GM23338 (cell line): ENCODE measurements around the gene BEND7.

Source experiments
- CREB1 ChIP-seq: fragments of 250-450 bp; sonication (Bioruptor Pico); IDR thresholded peaks from 2 replicates; pipeline ENCODE4 v1.5.0; 2020; ENCODE audit warnings: low read depth, mild to moderate bottlenecking, moderate library complexity
- CTCF ChIP-seq, 2 experiments: fragments of 200-600 bp in 1 of 2; sonication (generic) in 1 of 2; conservative IDR thresholded peaks; 2 replicates each; pipeline versions ENCODE4 v1.5.1 to v1.6.1; 2016 to 2017; ENCODE audit warnings: antibody characterized with exemption in 2 of 2, low read depth in 2 of 2, mild to moderate bottlenecking in 2 of 2, moderate library complexity in 1 of 2
- EZH2 ChIP-seq: fragments of 200-600 bp; sonication (generic); IDR thresholded peaks from one replicate; pipeline ENCODE4 v1.8.0; 2017; ENCODE audit warnings: antibody characterized with exemption, mild to moderate bottlenecking, low read depth; ENCODE audit not compliant: unreplicated experiment
- EZH2phosphoT487 ChIP-seq: fragments of 200-600 bp; sonication (generic); IDR thresholded peaks from one replicate; pipeline ENCODE4 v1.8.1; 2018; ENCODE audit warnings: antibody characterized with exemption; ENCODE audit not compliant: unreplicated experiment
- JUNB ChIP-seq: IDR thresholded peaks from one replicate; pipeline ENCODE4 v1.6.1; 2016; ENCODE audit warnings: antibody characterized with exemption; ENCODE audit not compliant: unreplicated experiment
- NANOG ChIP-seq: IDR thresholded peaks from 2 replicates; pipeline ENCODE4 v1.6.1; 2016; ENCODE audit warnings: antibody characterized with exemption, borderline replicate concordance
- POLR2AphosphoS5 ChIP-seq: IDR thresholded peaks from 2 replicates; pipeline ENCODE4 v1.6.1; 2016; ENCODE audit warnings: antibody characterized with exemption, low read depth
- REST ChIP-seq: IDR thresholded peaks from one replicate; pipeline ENCODE4 v1.6.1; 2018; ENCODE audit warnings: antibody characterized with exemption; ENCODE audit not compliant: unreplicated experiment
- STAT1 ChIP-seq: IDR thresholded peaks from one replicate; pipeline ENCODE4 v1.6.1; 2016; ENCODE audit warnings: antibody characterized with exemption; ENCODE audit not compliant: unreplicated experiment
- ZNF114 ChIP-seq: fragments of 250-450 bp; sonication (Bioruptor Pico); IDR thresholded peaks from 2 replicates; pipeline ENCODE4 v1.5.0; 2020; ENCODE audit warnings: mild to moderate bottlenecking, moderate library complexity
- ZNF331 ChIP-seq: fragments of 250-450 bp; sonication (Bioruptor Pico); IDR thresholded peaks from 2 replicates; pipeline ENCODE4 v1.5.0; 2020; ENCODE audit warnings: low read depth, mild to moderate bottlenecking, moderate library complexity
- ZNF462 ChIP-seq: fragments of 250-450 bp; sonication (Bioruptor Pico); IDR thresholded peaks from 2 replicates; pipeline ENCODE4 v1.5.0; 2020; ENCODE audit warnings: mild to moderate bottlenecking, moderate library complexity

GRCh38 chr10:13529714-13529973, 830 bp upstream of the BEND7 start:
- no peak for TF ChIP-seq CTCF (conservative IDR thresholded peaks at IDR 0.05; ENCODE audit: low read depth in 2 of 2)
- TF ChIP-seq EZH2 = no peak
- no peak for TF ChIP-seq EZH2phosphoT487
- no peak for TF ChIP-seq JUNB
- no peak for TF ChIP-seq POLR2AphosphoS5
- no peak for TF ChIP-seq REST
- no peak for TF ChIP-seq CREB1
- TF ChIP-seq ZNF331 = no peak
- no peak for TF ChIP-seq ZNF114 (CRISPR knock-in tag)
- TF ChIP-seq ZNF462 (CRISPR knock-in tag) = no peak
- no peak for TF ChIP-seq STAT1
- no peak for TF ChIP-seq NANOG
